Endodermal cell (in vitro differentiated cells): Measurements from ENCODE around the gene GRB14. TPM values are rescaled to one million over a fixed set of nuclear protein-coding genes. Genes with fewer than 3 reads are reported as not detected.

Experiments used
- DNase-seq: peaks from one replicate; pipeline ENCODE4 v3.0.0-alpha.2; 2017
- H3K27ac ChIP-seq: 2 replicates; pipeline ENCODE4 v1.5.1; 2013; ENCODE audit warnings: mild to moderate bottlenecking, low read depth, low read length, moderate library complexity
- H3K27me3 ChIP-seq: 2 replicates; pipeline ENCODE4 v1.6.1; 2013; ENCODE audit warnings: mild to moderate bottlenecking, low read length, moderate library complexity; ENCODE audit not compliant: insufficient read depth, control insufficient read depth, poor library complexity, severe bottlenecking
- H3K36me3 ChIP-seq: 2 replicates; pipeline ENCODE4 v1.7.0; 2013; ENCODE audit warnings: mild to moderate bottlenecking, low read length, moderate library complexity; ENCODE audit not compliant: control insufficient read depth, insufficient read depth
- H3K4me1 ChIP-seq: one replicate; pipeline ENCODE4 v1.7.0; 2013; ENCODE audit warnings: low read length; ENCODE audit not compliant: control insufficient read depth, insufficient read depth
- H3K4me3 ChIP-seq: 2 replicates; pipeline ENCODE4 v1.5.1; 2013; ENCODE audit warnings: mild to moderate bottlenecking, low read length, moderate library complexity
- H3K9ac ChIP-seq: 2 replicates; pipeline ENCODE4 v1.6.1; 2013; ENCODE audit warnings: mild to moderate bottlenecking, low read length, moderate library complexity; ENCODE audit not compliant: poor library complexity, severe bottlenecking; ENCODE audit errors: extremely low read depth
- H3K9me3 ChIP-seq: 2 replicates; pipeline ENCODE4 v1.6.1; 2013; ENCODE audit warnings: mild to moderate bottlenecking, low read length, moderate library complexity; ENCODE audit not compliant: control insufficient read depth
- H3K27ac Mint-ChIP-seq: 2 replicates; pipeline ENCODE4 v1.8.0; 2020; ENCODE audit warnings: mixed read lengths
- H3K27me3 Mint-ChIP-seq: 2 replicates; pipeline ENCODE4 v1.8.0; 2021; ENCODE audit warnings: mild to moderate bottlenecking, mixed read lengths; ENCODE audit not compliant: insufficient read depth
- H3K36me3 Mint-ChIP-seq: 2 replicates; pipeline ENCODE4 v1.8.0; 2020; ENCODE audit warnings: low read depth, mixed read lengths
- H3K4me1 Mint-ChIP-seq: 2 replicates; pipeline ENCODE4 v1.8.0; 2020; ENCODE audit warnings: mixed read lengths
- H3K4me3 Mint-ChIP-seq: 2 replicates; pipeline ENCODE4 v1.8.0; 2020; ENCODE audit warnings: mild to moderate bottlenecking, moderate library complexity, mixed read lengths
- H3K9me3 Mint-ChIP-seq: 2 replicates; pipeline ENCODE4 v1.8.0; 2020; ENCODE audit warnings: mild to moderate bottlenecking, mixed read lengths
- WGBS, 2 experiments: methylation state at CpG; one replicate each; pipeline versions ENCODE4 v1.1.5 to v1.1.7; 2013; ENCODE audit warnings: missing lambda C conversion rate in 2 of 2, mixed read lengths in 1 of 2; ENCODE audit not compliant: insufficient coverage in 1 of 2, insufficient read length in 1 of 2; 5-methylcytosine and 5-hydroxymethylcytosine counted together
- total RNA-seq, 2 donors: library from RNA; stranded (reverse); fragmentation: NEBNext Ultra II Directional in 1 of 2; extraction: Animal tissue kit (Norgen Biotek cat#: 25700) in 1 of 2; gene quantifications; 2 replicates in 1 of 2; 3 replicates in 1 of 2; pipeline ENCODE4 v1.2.1, GENCODE V29; 2021
- TF ChIP-seq, protein P1 (sequence below): fragments of 200-600 bp; sonication (generic); conservative IDR thresholded peaks from 2 replicates; pipeline ENCODE4 v1.5.0; 2021; ENCODE audit warnings: antibody characterized with exemption, mild to moderate bottlenecking

Gene GRB14
- total RNA-seq, 2 donors from 2014 or later, result 16.5 to 21.4 TPM

- H3K9me3 Mint-ChIP-seq, result peaks cover 14% of the 10 kb centered on the region
- Histone ChIP-seq H3K27me3 (no peaks in the 10 kb centered on the region), H3K4me1 (no peaks in the 10 kb centered on the region), H3K27ac (no peak overlapping the region), H3K4me3 (no peak overlapping the region), H3K9ac (no peak overlapping the region), H3K36me3 (no peaks in the 10 kb centered on the region), H3K9me3 (peaks cover 13% of the 10 kb centered on the region)
- TF ChIP-seq, protein P1, sequence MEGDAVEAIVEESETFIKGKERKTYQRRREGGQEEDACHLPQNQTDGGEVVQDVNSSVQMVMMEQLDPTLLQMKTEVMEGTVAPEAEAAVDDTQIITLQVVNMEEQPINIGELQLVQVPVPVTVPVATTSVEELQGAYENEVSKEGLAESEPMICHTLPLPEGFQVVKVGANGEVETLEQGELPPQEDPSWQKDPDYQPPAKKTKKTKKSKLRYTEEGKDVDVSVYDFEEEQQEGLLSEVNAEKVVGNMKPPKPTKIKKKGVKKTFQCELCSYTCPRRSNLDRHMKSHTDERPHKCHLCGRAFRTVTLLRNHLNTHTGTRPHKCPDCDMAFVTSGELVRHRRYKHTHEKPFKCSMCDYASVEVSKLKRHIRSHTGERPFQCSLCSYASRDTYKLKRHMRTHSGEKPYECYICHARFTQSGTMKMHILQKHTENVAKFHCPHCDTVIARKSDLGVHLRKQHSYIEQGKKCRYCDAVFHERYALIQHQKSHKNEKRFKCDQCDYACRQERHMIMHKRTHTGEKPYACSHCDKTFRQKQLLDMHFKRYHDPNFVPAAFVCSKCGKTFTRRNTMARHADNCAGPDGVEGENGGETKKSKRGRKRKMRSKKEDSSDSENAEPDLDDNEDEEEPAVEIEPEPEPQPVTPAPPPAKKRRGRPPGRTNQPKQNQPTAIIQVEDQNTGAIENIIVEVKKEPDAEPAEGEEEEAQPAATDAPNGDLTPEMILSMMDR, result no peak
- peaks cover 13% of the 10 kb centered on the region for H3K4me1 Mint-ChIP-seq
- H3K27me3 Mint-ChIP-seq, result no peaks in the 10 kb centered on the region
- DNase-seq, result no peak
- no peak overlapping the region for H3K4me3 Mint-ChIP-seq
- peaks cover 32% of the 10 kb centered on the region for H3K36me3 Mint-ChIP-seq
- peak overlapping the region; percentile 85 for H3K27ac Mint-ChIP-seq
- 86 to 90% methylated on average over 1 to 2 of the region's 2 CpGs for WGBS, 2 experiments
Observed at GRCh38 chr2:164514491-164514890, 106.8 kb downstream of the GRB14 start.

DNA sequence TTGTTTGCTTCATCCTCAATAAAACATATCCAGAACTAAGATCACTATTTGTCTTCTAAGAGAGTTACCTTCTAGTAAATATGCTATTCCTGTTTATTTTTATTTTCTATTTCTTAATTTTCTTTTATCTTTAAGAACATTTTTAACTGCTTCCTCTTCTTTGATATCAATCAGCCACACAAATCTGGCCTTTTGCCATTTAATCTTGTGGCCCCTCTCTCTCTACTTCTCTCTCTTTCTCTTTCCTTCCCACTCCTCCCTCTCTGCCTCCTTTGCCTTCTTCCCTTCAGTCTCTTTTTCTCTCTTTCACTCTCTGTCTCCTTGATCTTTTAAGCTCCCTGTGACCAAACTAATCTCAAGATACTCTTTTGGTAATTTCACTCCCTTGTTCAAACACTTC, 108.4 kb downstream of the GRB14 start:
- H3K4me1 Mint-ChIP-seq, result peaks cover 13% of the 10 kb centered on the region
- H3K4me1 ChIP-seq, result no peaks in the 10 kb centered on the region

DNA sequence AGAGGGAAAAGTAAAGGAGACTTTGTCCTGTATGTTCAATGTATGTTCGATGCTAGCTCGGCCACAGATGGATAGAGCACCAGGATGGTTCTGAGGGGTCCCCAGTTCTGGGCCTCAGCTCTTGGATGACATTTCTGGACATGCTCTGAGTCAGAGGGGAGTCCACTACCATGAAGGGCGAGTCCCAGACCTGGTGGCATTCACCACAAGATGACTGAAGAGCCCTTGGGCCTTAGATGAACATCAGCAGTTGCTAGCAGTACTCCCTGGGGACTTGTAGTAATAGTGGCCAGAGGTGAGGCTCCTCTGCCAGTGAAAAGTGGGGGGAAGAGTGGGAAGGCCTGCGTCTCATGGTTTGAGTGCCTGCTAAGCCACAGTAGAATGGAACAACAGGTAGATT, 109.5 kb downstream of the GRB14 start:
- no peaks in the 10 kb centered on the region for H3K4me1 ChIP-seq
- H3K27me3 Mint-ChIP-seq, result no peaks in the 10 kb centered on the region
- WGBS, 2 experiments, result 89 to 93% methylated on average over 1 to 4 of the region's 4 CpGs
- H3K27me3 ChIP-seq, result no peaks in the 10 kb centered on the region
- H3K4me1 Mint-ChIP-seq, result peaks cover 13% of the 10 kb centered on the region
- no peaks in the 10 kb centered on the region for H3K36me3 ChIP-seq
- H3K27ac ChIP-seq, result no peak overlapping the region
- no peak for DNase-seq
- no peak overlapping the region for H3K27ac Mint-ChIP-seq
- H3K4me3 Mint-ChIP-seq, result no peak overlapping the region
- H3K4me3 ChIP-seq, result no peak overlapping the region
- H3K9me3 Mint-ChIP-seq, result peaks cover 3% of the 10 kb centered on the region
- H3K36me3 Mint-ChIP-seq, result peaks cover 18% of the 10 kb centered on the region
- TF ChIP-seq, protein P1, result no peak
- no peak overlapping the region for H3K9ac ChIP-seq
- peaks cover 5% of the 10 kb centered on the region for H3K9me3 ChIP-seq

More for the DNA sequence above, 108.4 kb downstream of the GRB14 start:
- no peaks in the 10 kb centered on the region for H3K27me3 ChIP-seq
- Mint-ChIP-seq H3K36me3 (peaks cover 22% of the 10 kb centered on the region), H3K27me3 (no peaks in the 10 kb centered on the region), H3K27ac (no peak overlapping the region), H3K4me3 (no peak overlapping the region), H3K9me3 (peaks cover 3% of the 10 kb centered on the region)
- no peak for DNase-seq
- peaks cover 5% of the 10 kb centered on the region for H3K9me3 ChIP-seq
- H3K9ac ChIP-seq, result no peak overlapping the region
- no peaks in the 10 kb centered on the region for H3K36me3 ChIP-seq
- TF ChIP-seq, protein P1, result no peak
- H3K4me3 ChIP-seq, result no peak overlapping the region
- no peak overlapping the region for H3K27ac ChIP-seq
